ENCODE results near the gene SAE1. TPM values are rescaled to one million over a fixed set of nuclear protein-coding genes. Genes with fewer than 3 reads are reported as not detected.

The SAE1 gene
- total RNA-seq, 2 donors from 2014 or later = 121 to 178 TPM

DNA sequence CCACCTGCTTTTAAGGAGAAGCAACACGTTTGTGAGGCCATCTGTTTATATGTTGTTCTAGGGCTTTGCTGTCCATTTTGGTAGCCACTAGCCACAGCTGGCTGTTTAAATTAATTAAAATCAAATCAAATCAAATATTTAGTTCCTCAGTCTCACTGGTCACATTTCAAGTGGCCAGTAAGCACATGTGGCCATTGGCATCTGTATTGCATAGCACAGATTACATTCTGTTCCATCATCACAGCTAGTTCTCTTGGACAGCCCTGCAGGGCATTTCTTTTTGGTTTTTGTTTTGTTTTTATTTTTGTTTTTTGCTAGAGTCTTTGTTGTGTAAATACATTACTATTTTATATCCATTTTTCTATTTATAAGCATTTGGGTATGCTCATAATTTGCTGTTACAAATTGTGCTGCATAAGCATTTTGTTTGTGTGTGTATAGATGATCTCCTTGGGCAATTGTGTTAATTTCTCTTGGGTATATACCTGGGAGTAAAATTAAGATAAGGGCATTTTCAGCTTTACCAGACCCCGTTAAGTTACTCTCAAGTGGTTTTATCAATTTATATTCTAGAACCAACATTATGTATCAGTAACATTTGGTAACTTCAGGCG is 31.3 kb downstream of the SAE1 start:
- no peaks in the 10 kb centered on the region for H3K9me3 Mint-ChIP-seq
- ATAC-seq = no peak
- H3K36me3 Mint-ChIP-seq = peaks cover 15 to 17% of the 10 kb centered on the region in 2 donors
- no peak for DNase-seq (ENCODE audit: low spot score in 2 of 2)
- H3K27ac Mint-ChIP-seq = peak overlapping the region in 1 of 2 donors; percentile 52

DNA sequence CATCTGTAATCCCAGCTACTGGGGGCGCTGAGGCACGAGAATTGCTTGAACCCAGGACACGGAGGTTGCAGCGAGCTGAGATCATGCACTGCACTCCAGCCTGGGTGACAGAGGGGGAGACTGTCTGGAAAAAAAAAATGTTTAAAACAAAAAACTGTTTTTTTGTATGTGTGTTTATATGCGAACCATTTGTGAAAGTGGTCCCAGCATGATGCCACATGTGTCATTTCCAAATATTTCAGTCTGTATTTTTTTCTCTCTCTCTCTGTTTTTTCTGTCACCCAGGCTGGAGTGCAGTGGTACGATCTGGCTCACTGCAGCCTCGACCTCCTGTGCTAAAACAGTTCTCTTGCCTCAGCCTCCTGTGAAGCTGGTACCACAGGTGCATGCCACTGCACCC is 37.4 kb downstream of the SAE1 start:
- peaks cover 17 to 28% of the 10 kb centered on the region in 2 donors for H3K36me3 Mint-ChIP-seq
- ATAC-seq (no peak), DNase-seq (ENCODE audit: low spot score in 2 of 2) (no peak)
- H3K9me3 Mint-ChIP-seq = no peaks in the 10 kb centered on the region
- no peak overlapping the region for H3K27ac Mint-ChIP-seq

GRCh38 chr19:47172666-47173455 is 42.2 kb downstream of the SAE1 start:
- peak overlapping the region; percentile 59 to 76 for H3K27ac Mint-ChIP-seq
- H3K9me3 Mint-ChIP-seq = no peaks in the 10 kb centered on the region
- peaks cover 34 to 44% of the 10 kb centered on the region in 2 donors for H3K36me3 Mint-ChIP-seq
- no peak for ATAC-seq
- no peak for DNase-seq (ENCODE audit: low spot score in 2 of 2)

DNA sequence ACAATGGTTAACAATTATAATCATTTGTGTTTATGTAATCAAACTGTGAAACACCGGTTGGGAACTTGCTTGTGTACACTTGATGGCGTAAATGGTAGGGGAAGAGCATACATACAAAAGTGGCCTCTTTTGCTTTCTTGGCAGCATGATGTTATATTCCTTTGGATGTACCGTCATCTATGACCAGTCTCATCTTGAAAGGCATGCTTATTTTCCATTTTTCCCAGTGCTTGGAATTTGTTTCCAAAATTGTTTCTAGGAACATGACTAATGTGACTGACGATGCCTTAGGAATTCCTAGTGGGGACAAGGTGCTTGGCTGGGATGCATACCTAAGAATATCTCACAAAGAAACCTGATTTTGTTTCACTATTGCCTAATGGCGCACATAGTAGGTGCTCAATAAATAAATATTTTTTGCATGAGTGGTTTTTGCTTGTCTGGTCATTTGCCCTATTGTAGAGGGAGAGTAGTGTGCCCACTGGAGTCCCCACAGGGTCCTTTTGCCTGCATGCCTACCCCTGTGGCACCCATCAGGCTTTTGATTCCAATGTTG is 45.5 kb downstream of the SAE1 start:
- peaks cover 27 to 57% of the 10 kb centered on the region in 2 donors for H3K36me3 Mint-ChIP-seq
- no peaks in the 10 kb centered on the region for H3K9me3 Mint-ChIP-seq
- peak overlapping the region; percentile 85 to 96 for H3K27ac Mint-ChIP-seq
- ATAC-seq (no peak), DNase-seq (ENCODE audit: low spot score in 2 of 2) (no peak)

GRCh38 chr19:47176627-47177090 is 46.0 kb downstream of the SAE1 start:
- peak overlapping the region; percentile 85 to 96 for H3K27ac Mint-ChIP-seq
- DNase-seq (ENCODE audit: low spot score in 2 of 2) (peak in 1 of 2 donors; percentile 36), ATAC-seq (peak; percentile 86 to 87)
- H3K36me3 Mint-ChIP-seq = peaks cover 27 to 57% of the 10 kb centered on the region in 2 donors
- H3K9me3 Mint-ChIP-seq = no peaks in the 10 kb centered on the region

DNA sequence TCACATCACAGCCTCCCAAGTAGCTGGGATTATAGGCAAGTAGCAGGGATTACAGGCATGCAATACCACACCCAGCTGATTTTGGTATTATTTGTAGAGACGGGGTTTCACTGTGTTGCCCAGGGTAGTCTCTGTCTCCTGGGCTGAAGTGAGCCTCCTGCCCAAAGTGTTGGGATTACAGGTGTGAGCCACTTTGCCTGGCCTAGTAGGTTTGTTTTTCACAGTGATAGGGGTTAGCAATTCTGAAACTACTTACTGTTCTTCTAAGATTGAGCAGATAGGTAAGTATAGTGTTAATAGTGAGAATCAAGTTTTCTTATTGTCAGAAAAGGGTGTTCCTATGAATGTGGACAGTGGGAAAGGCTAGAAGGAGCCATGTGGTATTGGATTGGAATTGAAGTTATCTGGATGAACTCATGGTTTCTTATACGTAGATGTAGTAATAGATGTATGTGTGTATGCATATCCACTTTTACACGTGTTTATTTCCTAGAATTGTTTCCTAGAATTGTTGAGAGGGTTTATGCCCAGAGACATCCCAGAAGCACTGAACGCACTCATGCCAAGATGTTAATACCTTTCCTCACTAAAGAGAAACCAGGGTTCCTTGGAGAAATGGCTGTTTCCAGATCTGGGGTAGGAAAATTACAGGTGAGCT is 49.1 kb downstream of the SAE1 start:
- DNase-seq (ENCODE audit: low spot score in 2 of 2) = peak in 1 of 2 donors; percentile 43
- no peaks in the 10 kb centered on the region for H3K9me3 Mint-ChIP-seq
- H3K36me3 Mint-ChIP-seq = peaks cover 20 to 73% of the 10 kb centered on the region in 2 donors
- H3K27ac Mint-ChIP-seq = peak overlapping the region; percentile 62 to 68
- peak; percentile 32 to 54 for ATAC-seq

- peaks cover 25 to 64% of the 10 kb centered on the region in 2 donors for H3K36me3 Mint-ChIP-seq
- ATAC-seq = no peak
- peak overlapping the region; percentile 81 to 91 for H3K27ac Mint-ChIP-seq
- DNase-seq (ENCODE audit: low spot score in 2 of 2) = no peak
- no peaks in the 10 kb centered on the region for H3K9me3 Mint-ChIP-seq
These were observed 53.0 kb downstream of the SAE1 start for GRCh38 chr19:47183601-47184000.

GRCh38 chr19:47186446-47187334 is 56.1 kb downstream of the SAE1 start:
- Mint-ChIP-seq H3K9me3 (no peaks in the 10 kb centered on the region), H3K36me3 (peaks cover 27 to 67% of the 10 kb centered on the region in 2 donors), H3K27ac (peak overlapping the region; percentile 86 to 89)
- DNase-seq (ENCODE audit: low spot score in 2 of 2) (peak; percentile 83 to 84), ATAC-seq (peak; percentile 75 to 76)

DNA sequence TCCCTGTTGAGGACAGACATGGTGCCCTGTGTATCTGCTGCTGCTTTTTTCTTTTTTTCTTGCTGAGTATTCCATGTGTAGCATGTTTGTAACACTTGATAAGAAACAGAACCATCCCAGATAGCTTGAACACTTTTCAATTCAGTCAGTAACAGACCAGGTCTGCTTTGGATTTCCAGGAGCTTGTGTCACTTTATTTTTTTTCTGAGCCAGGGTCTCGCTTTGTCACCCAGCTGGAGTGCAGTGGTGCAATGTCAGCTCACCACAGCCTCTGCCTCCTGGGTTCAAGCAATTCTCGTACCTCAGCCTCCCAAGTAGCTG is 56.7 kb downstream of the SAE1 start:
- Mint-ChIP-seq H3K36me3 (peaks cover 23 to 62% of the 10 kb centered on the region in 2 donors), H3K27ac (peak overlapping the region; percentile 86 to 89), H3K9me3 (no peaks in the 10 kb centered on the region)
- DNase-seq (ENCODE audit: low spot score in 2 of 2) = no peak
- no peak for ATAC-seq

DNA sequence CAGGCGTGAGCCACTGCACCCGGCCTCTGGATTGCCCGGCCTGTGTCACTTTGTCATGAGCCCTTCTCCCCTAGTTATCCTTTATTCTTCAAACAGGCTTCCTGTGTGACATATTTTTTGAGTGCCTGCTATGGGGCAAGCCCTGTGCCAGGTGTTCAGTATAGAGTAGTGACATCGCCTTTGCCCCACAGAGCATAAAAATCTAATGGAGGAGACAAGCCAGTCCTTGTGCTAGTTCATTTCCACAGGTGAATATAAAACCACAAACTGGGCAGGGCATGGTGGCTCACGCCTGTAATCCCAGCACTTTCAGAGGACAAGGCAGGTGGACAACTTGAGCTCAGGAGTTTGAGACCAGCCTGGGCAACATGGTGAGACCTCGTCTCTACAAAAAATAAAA is 57.2 kb downstream of the SAE1 start:
- H3K9me3 Mint-ChIP-seq = no peaks in the 10 kb centered on the region
- H3K36me3 Mint-ChIP-seq = peaks cover 22 to 58% of the 10 kb centered on the region in 2 donors
- no peak for ATAC-seq
- H3K27ac Mint-ChIP-seq = peak overlapping the region; percentile 86 to 89
- DNase-seq (ENCODE audit: low spot score in 2 of 2) = no peak

DNA sequence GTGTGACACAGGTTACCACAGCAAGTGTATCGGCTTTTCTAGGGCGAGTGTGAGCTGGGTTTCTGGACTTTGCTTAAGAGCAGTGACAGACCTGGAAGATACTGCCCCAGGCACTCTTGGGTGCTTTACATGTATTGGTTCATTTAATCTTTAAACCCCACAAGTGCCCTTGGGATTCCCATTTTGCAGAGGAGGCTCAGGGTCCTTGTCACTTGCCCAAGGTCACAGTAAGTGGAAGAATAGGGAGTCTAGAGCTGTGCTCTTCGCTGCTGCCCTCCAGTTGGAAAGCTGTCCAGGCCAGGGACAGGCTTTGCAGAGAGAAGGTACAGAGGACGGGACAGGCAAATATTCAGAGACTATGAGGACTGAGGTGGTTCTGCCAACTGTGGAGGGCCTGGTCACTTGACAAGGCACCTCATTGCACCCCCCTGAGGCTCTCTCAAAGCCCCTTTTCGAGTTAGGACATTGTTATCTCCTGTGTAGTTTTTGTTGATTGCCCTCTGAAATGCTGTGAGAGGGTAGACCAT is 57.9 kb downstream of the SAE1 start:
- no peak for ATAC-seq
- DNase-seq (ENCODE audit: low spot score in 2 of 2) = no peak
- Mint-ChIP-seq H3K9me3 (no peaks in the 10 kb centered on the region), H3K36me3 (peaks cover 22 to 51% of the 10 kb centered on the region in 2 donors), H3K27ac (peak overlapping the region; percentile 86 to 91)

DNA sequence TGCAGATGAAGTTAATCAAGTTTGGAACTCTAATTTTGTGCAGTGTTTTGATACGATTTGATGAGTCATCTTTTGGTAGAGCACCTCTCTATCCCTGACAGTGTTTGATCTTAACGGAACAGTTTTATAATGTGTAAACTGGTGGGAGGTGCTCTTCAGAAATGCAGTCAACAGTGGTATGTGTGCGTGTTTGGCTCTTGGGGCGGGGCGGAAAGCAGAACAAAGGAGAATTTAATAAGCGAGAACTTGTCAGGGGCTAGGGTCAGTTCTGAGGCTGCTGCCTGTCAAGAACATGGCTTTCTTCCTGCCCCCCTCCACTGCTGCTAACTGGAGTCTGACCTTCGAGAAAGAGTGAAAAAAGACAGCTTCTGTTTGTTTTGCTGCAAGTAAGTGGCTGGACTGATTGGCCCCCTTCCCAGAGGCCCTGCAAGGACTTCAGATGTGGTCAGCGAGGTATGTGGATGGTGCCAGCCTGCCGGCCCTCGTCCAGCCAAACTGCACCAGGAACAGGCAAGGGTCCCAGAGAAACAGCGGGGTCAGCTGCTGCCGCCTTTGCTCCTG is 59.6 kb downstream of the SAE1 start:
- DNase-seq (ENCODE audit: low spot score in 2 of 2) (peak in 1 of 2 donors; percentile 71), ATAC-seq (peak; percentile 42 to 63)
- H3K36me3 Mint-ChIP-seq = peaks cover 17 to 40% of the 10 kb centered on the region in 2 donors
- no peaks in the 10 kb centered on the region for H3K9me3 Mint-ChIP-seq
- H3K27ac Mint-ChIP-seq = peak overlapping the region; percentile 63 to 86

DNA sequence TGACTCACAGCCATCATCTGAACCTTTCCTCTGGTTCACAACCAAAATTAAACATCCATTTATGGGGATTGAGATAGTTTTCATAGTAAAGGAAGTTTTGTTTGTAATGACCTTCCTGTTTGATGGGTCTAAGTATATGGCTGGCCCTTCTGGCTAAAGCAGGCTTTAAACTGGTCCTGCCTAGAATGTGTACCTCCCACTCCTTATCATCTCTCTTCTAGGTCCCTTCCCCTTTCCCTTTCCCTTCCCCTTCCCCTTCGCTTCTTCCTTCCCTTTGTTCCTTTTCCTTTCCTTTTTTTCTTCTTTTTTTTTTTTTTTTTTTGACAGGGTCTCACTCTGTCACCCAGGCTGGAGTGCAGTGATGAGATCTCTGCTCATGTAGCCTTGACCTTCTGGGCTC is 64.8 kb downstream of the SAE1 start:
- Mint-ChIP-seq H3K27ac (no peak overlapping the region), H3K36me3 (peaks cover 21 to 40% of the 10 kb centered on the region in 2 donors), H3K9me3 (no peaks in the 10 kb centered on the region)
- DNase-seq (ENCODE audit: low spot score in 2 of 2) = no peak
- ATAC-seq = no peak

- peaks cover 16 to 34% of the 10 kb centered on the region in 2 donors for H3K36me3 Mint-ChIP-seq
- ATAC-seq (no peak), DNase-seq (ENCODE audit: low spot score in 2 of 2) (no peak)
- no peak overlapping the region for H3K27ac Mint-ChIP-seq
- no peaks in the 10 kb centered on the region for H3K9me3 Mint-ChIP-seq
These were observed 66.5 kb downstream of the SAE1 start for GRCh38 chr19:47197141-47197540.

DNA sequence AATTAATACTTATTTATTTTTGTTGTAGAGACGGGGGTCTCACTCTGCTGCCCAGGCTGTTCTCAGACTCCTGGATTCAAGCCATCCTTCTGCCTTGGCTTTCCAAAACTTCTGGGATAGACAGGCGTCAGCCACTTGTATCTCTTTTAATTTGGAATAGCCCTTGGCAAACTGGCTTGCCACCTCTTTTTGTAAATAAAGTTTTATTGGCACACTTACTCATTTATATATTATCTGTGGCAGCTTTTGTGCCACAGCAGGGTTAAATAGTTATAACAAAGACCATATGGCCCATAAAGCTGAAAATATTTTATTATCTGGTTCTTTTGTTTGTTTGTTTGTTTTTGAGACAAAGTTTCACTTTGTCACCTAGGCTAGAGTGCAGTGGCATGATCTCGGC is 69.9 kb downstream of the SAE1 start:
- DNase-seq (ENCODE audit: low spot score in 2 of 2) (no peak), ATAC-seq (no peak)
- H3K36me3 Mint-ChIP-seq = peaks cover 21 to 45% of the 10 kb centered on the region in 2 donors
- H3K9me3 Mint-ChIP-seq = no peaks in the 10 kb centered on the region
- H3K27ac Mint-ChIP-seq = no peak overlapping the region
